DOHH2 (cell line): Measurements from ENCODE around the gene LRRC39.

ENCODE experiments used
- H3F3A ChIP-seq: fragments of 200-600 bp; sonication (generic), shearing (Covaris generic); 2 replicates; pipeline ENCODE4 v1.6.0; 2016; ENCODE audit warnings: antibody characterized with exemption, mild to moderate bottlenecking; ENCODE audit not compliant: control insufficient read depth, insufficient read depth
- H3K27ac ChIP-seq: fragments of 200-600 bp; sonication (generic); 2 replicates; pipeline ENCODE4 v1.5.1; 2014; ENCODE audit warnings: low read depth, mild to moderate bottlenecking, low read length, moderate library complexity
- H3K27me3 ChIP-seq: fragments of 200-600 bp; sonication (generic); 2 replicates; pipeline ENCODE4 v1.6.1; 2014; ENCODE audit warnings: mild to moderate bottlenecking, low read length, mixed read lengths; ENCODE audit not compliant: control insufficient read depth
- H3K36me3 ChIP-seq: fragments of 200-600 bp; sonication (generic); 2 replicates; pipeline ENCODE4 v1.6.1; 2014; ENCODE audit warnings: mild to moderate bottlenecking, low read length, moderate library complexity, mixed read lengths; ENCODE audit not compliant: control insufficient read depth
- H3K4me1 ChIP-seq: fragments of 200-600 bp; sonication (generic); 2 replicates; pipeline ENCODE4 v1.6.1; 2014; ENCODE audit warnings: mild to moderate bottlenecking, low read length, mixed read lengths; ENCODE audit not compliant: control insufficient read depth
- H3K4me2 ChIP-seq: fragments of 200-600 bp; sonication (generic); 2 replicates; pipeline ENCODE4 v1.6.0; 2014; ENCODE audit warnings: mild to moderate bottlenecking, low read length, moderate library complexity
- H3K4me3 ChIP-seq: fragments of 200-600 bp; sonication (generic); 2 replicates; pipeline ENCODE4 v1.5.1; 2014; ENCODE audit warnings: mild to moderate bottlenecking, low read length, mixed read lengths
- H3K79me2 ChIP-seq: fragments of 200-600 bp; sonication (generic); 2 replicates; pipeline ENCODE4 v1.6.1; 2014; ENCODE audit warnings: mild to moderate bottlenecking, low read length, mixed read lengths; ENCODE audit not compliant: control insufficient read depth
- H3K9me2 ChIP-seq: fragments of 200-600 bp; sonication (generic); replicated peaks from 2 replicates; pipeline ENCODE4 v1.6.1; 2014; ENCODE audit warnings: mild to moderate bottlenecking, low read length, mixed read lengths; ENCODE audit not compliant: control insufficient read depth
- H3K9me3 ChIP-seq: fragments of 200-600 bp; sonication (generic); 2 replicates; pipeline ENCODE4 v1.6.1; 2014; ENCODE audit warnings: antibody characterized with exemption, low read length, mixed read lengths; ENCODE audit not compliant: control insufficient read depth, insufficient read depth
- H4K20me1 ChIP-seq: fragments of 200-600 bp; sonication (generic); 2 replicates; pipeline ENCODE4 v1.6.0; 2014; ENCODE audit warnings: low read depth, mild to moderate bottlenecking, antibody characterized with exemption, low read length, moderate library complexity; ENCODE audit not compliant: control insufficient read depth, insufficient read depth
- EZH2phosphoT487 ChIP-seq: fragments of 200-600 bp; sonication (generic); IDR thresholded peaks from 2 replicates; pipeline ENCODE4 v1.6.1; 2017; ENCODE audit warnings: borderline replicate concordance, mild to moderate bottlenecking, antibody characterized with exemption, low read length, moderate library complexity, mixed read lengths
- TF ChIP-seq, protein P1 (sequence below): fragments of 200-600 bp; sonication (generic); IDR thresholded peaks from one replicate; pipeline ENCODE4 v1.5.1; 2014; ENCODE audit warnings: antibody characterized with exemption, mild to moderate bottlenecking, low read depth, low read length; ENCODE audit not compliant: poor library complexity, severe bottlenecking

LRRC39 gene

DNA sequence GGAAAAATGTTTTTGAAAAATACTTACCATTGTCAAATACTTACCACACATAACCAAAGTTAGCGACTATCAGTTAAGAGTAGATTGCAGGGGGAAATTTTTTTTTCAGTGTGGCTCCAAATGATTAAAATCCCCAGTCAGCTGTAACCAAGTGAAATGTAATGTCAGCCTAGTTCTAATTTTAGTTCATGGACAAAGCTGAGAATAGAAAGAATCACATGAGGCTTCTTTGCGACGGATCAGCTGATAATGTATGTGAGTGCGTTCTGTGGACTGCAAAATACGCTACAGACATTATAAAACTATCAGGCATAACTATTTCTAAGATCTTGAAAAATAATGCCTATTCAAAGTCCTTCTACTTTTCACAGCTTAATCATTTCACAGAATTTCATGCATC, at the start of gene LRRC39:
Gene LRRC39, minus strand, starts transcription at position 166 of the 400 bp plus-strand sequence. CDS start 9,740 bp downstream, outside the sequence.
- Histone ChIP-seq H3K9me3 (no peaks in the 10 kb centered on the region), H3K9me2 (no peaks in the 10 kb centered on the region), H3K36me3 (no peaks in the 10 kb centered on the region), H3K27ac (no peak within 1 kb of the TSS), H3K4me2 (no peak within 1 kb of the TSS), H4K20me1 (no peaks in the 10 kb centered on the region), H3K4me1 (no peaks in the 10 kb centered on the region), H3K27me3 (no peaks in the 10 kb centered on the region), H3K79me2 (no peaks in the 10 kb centered on the region), H3F3A (no peaks in the 10 kb centered on the region), H3K4me3 (no peak within 1 kb of the TSS)
- TF ChIP-seq, protein P1, sequence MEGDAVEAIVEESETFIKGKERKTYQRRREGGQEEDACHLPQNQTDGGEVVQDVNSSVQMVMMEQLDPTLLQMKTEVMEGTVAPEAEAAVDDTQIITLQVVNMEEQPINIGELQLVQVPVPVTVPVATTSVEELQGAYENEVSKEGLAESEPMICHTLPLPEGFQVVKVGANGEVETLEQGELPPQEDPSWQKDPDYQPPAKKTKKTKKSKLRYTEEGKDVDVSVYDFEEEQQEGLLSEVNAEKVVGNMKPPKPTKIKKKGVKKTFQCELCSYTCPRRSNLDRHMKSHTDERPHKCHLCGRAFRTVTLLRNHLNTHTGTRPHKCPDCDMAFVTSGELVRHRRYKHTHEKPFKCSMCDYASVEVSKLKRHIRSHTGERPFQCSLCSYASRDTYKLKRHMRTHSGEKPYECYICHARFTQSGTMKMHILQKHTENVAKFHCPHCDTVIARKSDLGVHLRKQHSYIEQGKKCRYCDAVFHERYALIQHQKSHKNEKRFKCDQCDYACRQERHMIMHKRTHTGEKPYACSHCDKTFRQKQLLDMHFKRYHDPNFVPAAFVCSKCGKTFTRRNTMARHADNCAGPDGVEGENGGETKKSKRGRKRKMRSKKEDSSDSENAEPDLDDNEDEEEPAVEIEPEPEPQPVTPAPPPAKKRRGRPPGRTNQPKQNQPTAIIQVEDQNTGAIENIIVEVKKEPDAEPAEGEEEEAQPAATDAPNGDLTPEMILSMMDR, result no peak
- no peak for TF ChIP-seq EZH2phosphoT487

DNA sequence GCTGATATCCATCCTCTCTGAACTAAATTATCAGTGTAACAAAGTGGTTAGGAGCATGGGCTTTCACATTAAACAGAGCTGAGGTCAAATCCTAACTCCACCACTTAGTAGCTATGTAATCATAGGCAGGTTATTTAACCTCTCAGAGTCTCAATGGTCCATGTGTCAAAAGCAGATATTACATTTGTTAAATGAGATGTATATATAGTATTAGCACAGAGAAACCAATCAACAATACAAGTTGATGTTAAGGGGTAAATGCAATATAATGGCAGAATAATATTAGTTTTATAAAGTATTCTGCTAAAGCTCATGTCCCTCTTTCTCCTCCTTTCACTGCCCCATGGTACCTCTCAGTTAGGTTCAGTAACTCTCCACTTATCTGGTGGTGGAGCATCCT, 44.4 kb upstream of the LRRC39 start:
- no peak for TF ChIP-seq EZH2phosphoT487
- TF ChIP-seq, protein P1, result no peak
- no peaks in the 10 kb centered on the region for H3K4me1 ChIP-seq
- no peak overlapping the region for H3K27ac ChIP-seq
- H3F3A ChIP-seq, result no peaks in the 10 kb centered on the region
- no peaks in the 10 kb centered on the region for H3K79me2 ChIP-seq
- H3K4me2 ChIP-seq, result no peak overlapping the region
- H3K27me3 ChIP-seq, result no peaks in the 10 kb centered on the region
- H3K4me3 ChIP-seq, result no peak overlapping the region
- H4K20me1 ChIP-seq, result no peaks in the 10 kb centered on the region
- H3K9me2 ChIP-seq, result no peaks in the 10 kb centered on the region
- H3K36me3 ChIP-seq, result peaks cover 8% of the 10 kb centered on the region
- H3K9me3 ChIP-seq, result no peaks in the 10 kb centered on the region

DNA sequence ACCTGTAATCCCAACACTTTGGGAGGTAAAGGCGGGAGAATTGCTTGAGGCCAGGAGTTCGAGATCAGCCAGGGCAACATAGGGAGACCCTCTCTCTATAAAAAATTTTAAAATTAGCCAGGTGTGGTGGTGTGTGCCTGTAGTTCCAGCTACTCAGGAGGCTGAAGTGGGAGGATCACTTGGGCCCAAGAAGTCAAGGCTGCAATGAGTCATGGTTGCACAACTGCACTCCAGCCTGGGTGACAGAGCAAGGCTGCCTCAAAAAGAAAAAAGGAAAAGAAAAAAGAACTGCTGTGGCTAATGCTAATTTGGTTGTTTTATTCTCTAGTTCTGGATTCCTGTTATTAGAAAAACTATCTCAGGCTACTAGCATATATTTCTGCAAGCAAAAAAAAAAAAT, 41.8 kb upstream of the LRRC39 start:
- Histone ChIP-seq H4K20me1 (no peaks in the 10 kb centered on the region), H3F3A (no peaks in the 10 kb centered on the region), H3K4me1 (no peaks in the 10 kb centered on the region), H3K27me3 (no peaks in the 10 kb centered on the region), H3K36me3 (peaks cover 19% of the 10 kb centered on the region), H3K27ac (no peak overlapping the region), H3K9me2 (no peaks in the 10 kb centered on the region), H3K4me2 (no peak overlapping the region), H3K79me2 (no peaks in the 10 kb centered on the region), H3K9me3 (no peaks in the 10 kb centered on the region), H3K4me3 (no peak overlapping the region)
- TF ChIP-seq, protein P1, result no peak
- TF ChIP-seq EZH2phosphoT487, result no peak

DNA sequence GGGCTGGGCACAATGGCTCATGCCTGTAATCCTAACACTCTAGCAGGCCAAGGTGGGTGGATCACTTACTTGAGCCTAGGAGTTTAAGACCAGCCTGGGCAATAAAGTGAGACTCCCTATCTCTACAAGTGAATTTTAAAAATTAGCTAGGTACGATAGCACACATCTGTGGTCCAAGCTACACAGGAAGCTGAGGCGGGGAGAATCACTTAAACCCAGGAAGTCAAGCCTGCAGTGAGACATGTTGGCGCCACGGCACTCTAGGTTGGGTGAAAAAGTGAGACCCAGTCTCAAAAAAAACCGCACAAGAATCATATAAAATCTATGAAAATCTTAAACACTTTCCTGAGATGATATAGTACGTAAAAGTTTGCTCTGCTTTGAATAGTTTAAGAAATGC, 41.4 kb upstream of the LRRC39 start:
- Histone ChIP-seq H3K4me2 (no peak overlapping the region), H4K20me1 (no peaks in the 10 kb centered on the region), H3F3A (no peaks in the 10 kb centered on the region), H3K27ac (no peak overlapping the region), H3K9me2 (no peaks in the 10 kb centered on the region), H3K36me3 (peaks cover 23% of the 10 kb centered on the region), H3K27me3 (no peaks in the 10 kb centered on the region), H3K79me2 (no peaks in the 10 kb centered on the region), H3K9me3 (no peaks in the 10 kb centered on the region), H3K4me1 (no peaks in the 10 kb centered on the region), H3K4me3 (no peak overlapping the region)
- TF ChIP-seq, protein P1, result no peak
- TF ChIP-seq EZH2phosphoT487, result no peak
